SU-DHL-6 (cell line): ENCODE data around the gene MAML2.

Experiments
- H2AFZ ChIP-seq: fragments of 200-600 bp; sonication (generic); 2 replicates; pipeline ENCODE4 v1.6.1; 2014; ENCODE audit warnings: low read depth, mild to moderate bottlenecking, moderate library complexity, mixed read lengths, antibody characterized with exemption, low read length; ENCODE audit not compliant: severe bottlenecking
- H3F3A ChIP-seq: fragments of 200-600 bp; shearing (Covaris generic); 2 replicates; pipeline ENCODE4 v1.6.0; 2016; ENCODE audit warnings: antibody characterized with exemption, mild to moderate bottlenecking; ENCODE audit not compliant: insufficient read depth
- H3K27ac ChIP-seq: fragments of 200-600 bp; sonication (generic); 2 replicates; pipeline ENCODE4 v1.5.1; 2016; ENCODE audit warnings: low read depth, mild to moderate bottlenecking, low read length, moderate library complexity, mixed read lengths
- H3K27me3 ChIP-seq: fragments of 200-600 bp; sonication (generic), shearing (Covaris generic); 2 replicates; pipeline ENCODE4 v1.6.0; 2014; ENCODE audit warnings: mild to moderate bottlenecking, low read length
- H3K36me3 ChIP-seq: fragments of 200-600 bp; sonication (generic); 2 replicates; pipeline ENCODE4 v1.6.1; 2014; ENCODE audit warnings: mild to moderate bottlenecking, low read length, mixed read lengths
- H3K4me2 ChIP-seq: fragments of 300-600, 200-600 bp; shearing (Covaris generic), sonication (generic); 2 replicates; pipeline ENCODE4 v1.6.0; 2014; ENCODE audit warnings: low read length, low read depth, mild to moderate bottlenecking; ENCODE audit not compliant: poor library complexity, severe bottlenecking
- H3K4me3 ChIP-seq: fragments of 200-600 bp; sonication (generic); 2 replicates; pipeline ENCODE4 v1.5.1; 2014; ENCODE audit warnings: antibody characterized with exemption, low read length, mild to moderate bottlenecking, mixed read lengths; ENCODE audit not compliant: insufficient read depth, poor library complexity, severe bottlenecking
- H3K79me2 ChIP-seq: fragments of 200-600 bp; sonication (generic); 2 replicates; pipeline ENCODE4 v1.6.1; 2014; ENCODE audit warnings: mild to moderate bottlenecking, low read length, moderate library complexity; ENCODE audit not compliant: insufficient read depth
- H3K9ac ChIP-seq: fragments of 200-600 bp; sonication (generic); 2 replicates; pipeline ENCODE4 v1.7.0; 2014; ENCODE audit warnings: mild to moderate bottlenecking, low read length
- H3K9me2 ChIP-seq: fragments of 200-600 bp; sonication (generic); replicated peaks from 2 replicates; pipeline ENCODE4 v1.6.1; 2014; ENCODE audit warnings: low read length; ENCODE audit not compliant: insufficient read depth
- H3K9me3 ChIP-seq: fragments of 200-600 bp; sonication (generic); 2 replicates; pipeline ENCODE4 v1.6.1; 2014; ENCODE audit warnings: low read length, mixed read lengths; ENCODE audit not compliant: insufficient read depth
- H4K20me1 ChIP-seq: fragments of 200-600 bp; sonication (generic); 2 replicates; pipeline ENCODE4 v1.6.1; 2014; ENCODE audit warnings: low read depth, mild to moderate bottlenecking, antibody characterized with exemption, low read length, moderate library complexity, mixed read lengths
- EZH2phosphoT487 ChIP-seq: fragments of 200-600 bp; sonication (generic), shearing (Covaris generic); conservative IDR thresholded peaks from 2 replicates; pipeline ENCODE4 v1.6.1; 2018; ENCODE audit warnings: mild to moderate bottlenecking, antibody characterized with exemption, low read length, moderate library complexity, mixed read lengths
- TF ChIP-seq, protein P1 (sequence below): fragments of 200-600 bp; sonication (generic); IDR thresholded peaks from one replicate; pipeline ENCODE4 v1.5.1; 2017; ENCODE audit warnings: antibody characterized with exemption, mild to moderate bottlenecking, low read length, moderate library complexity; ENCODE audit not compliant: insufficient read depth, poor library complexity, severe bottlenecking

MAML2 gene

DNA sequence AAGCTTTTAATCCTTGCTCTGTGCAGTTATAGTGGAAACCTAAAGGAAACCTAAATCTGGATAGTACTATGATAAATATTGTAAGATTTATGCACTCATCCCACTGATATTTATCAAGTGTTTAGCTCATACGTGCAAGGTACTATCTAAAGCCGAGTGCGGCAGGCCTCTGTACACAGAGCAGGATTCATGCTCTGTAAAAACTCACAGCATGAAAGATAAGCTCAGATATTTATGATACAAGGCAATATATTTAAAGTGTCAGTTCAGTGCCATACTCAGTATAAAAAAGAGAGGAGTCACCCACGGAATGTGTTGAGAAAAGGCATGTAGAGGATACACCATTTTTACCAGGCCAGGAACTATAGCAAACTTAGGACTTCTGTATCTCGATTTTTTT is 66.2 kb downstream of the MAML2 start:
- Histone ChIP-seq H2AFZ (no peak overlapping the region), H3K4me2 (no peak overlapping the region), H3K4me3 (no peak overlapping the region), H3K36me3 (no peaks in the 10 kb centered on the region), H4K20me1 (no peaks in the 10 kb centered on the region), H3K79me2 (no peaks in the 10 kb centered on the region), H3K27ac (no peak overlapping the region), H3K9me2 (no peaks in the 10 kb centered on the region), H3F3A (no peaks in the 10 kb centered on the region), H3K27me3 (no peaks in the 10 kb centered on the region), H3K9ac (no peak overlapping the region), H3K9me3 (no peaks in the 10 kb centered on the region)
- no peak for TF ChIP-seq EZH2phosphoT487
- TF ChIP-seq, protein P1, sequence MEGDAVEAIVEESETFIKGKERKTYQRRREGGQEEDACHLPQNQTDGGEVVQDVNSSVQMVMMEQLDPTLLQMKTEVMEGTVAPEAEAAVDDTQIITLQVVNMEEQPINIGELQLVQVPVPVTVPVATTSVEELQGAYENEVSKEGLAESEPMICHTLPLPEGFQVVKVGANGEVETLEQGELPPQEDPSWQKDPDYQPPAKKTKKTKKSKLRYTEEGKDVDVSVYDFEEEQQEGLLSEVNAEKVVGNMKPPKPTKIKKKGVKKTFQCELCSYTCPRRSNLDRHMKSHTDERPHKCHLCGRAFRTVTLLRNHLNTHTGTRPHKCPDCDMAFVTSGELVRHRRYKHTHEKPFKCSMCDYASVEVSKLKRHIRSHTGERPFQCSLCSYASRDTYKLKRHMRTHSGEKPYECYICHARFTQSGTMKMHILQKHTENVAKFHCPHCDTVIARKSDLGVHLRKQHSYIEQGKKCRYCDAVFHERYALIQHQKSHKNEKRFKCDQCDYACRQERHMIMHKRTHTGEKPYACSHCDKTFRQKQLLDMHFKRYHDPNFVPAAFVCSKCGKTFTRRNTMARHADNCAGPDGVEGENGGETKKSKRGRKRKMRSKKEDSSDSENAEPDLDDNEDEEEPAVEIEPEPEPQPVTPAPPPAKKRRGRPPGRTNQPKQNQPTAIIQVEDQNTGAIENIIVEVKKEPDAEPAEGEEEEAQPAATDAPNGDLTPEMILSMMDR: no peak

DNA sequence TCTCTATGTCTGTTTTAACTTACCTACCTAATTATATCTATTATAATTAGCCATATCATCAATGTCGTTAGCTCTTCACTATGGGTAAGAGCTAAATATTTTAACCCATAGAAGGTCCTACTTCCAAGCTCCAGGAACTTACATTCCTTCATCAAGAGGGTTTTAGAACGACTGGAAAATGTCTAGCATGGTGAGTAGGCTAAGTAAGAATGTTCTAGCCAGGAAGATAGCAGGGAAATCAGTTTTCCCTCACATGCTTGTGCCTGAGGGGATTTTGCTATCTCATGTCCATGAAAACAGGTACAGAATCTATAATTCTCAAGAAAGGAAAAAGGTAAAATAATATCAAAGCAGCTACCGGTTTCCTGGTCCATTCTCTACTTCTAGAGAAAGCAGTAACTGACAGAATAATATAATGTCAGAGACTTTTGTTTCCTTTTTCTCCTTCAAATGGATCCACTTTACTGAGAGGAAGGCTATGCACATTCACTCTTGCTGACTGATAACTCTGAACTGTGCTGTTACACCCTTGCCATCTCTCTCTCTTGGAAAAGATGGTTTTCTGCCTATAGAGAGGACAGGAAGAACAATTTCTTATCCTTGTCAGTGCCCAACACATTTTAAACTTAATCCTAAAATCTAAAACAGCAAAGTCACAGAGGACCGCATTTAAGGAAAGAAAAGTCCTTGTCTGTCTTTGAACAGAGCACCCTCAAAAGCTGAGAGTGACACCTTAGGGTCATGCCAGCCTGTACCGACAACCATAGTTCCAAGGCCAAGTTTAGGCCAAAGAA is 67.0 kb downstream of the MAML2 start:
- TF ChIP-seq EZH2phosphoT487: no peak
- Histone ChIP-seq H4K20me1 (no peaks in the 10 kb centered on the region), H3K27ac (no peak overlapping the region), H3K36me3 (no peaks in the 10 kb centered on the region), H2AFZ (no peak overlapping the region), H3K27me3 (no peaks in the 10 kb centered on the region), H3K9ac (no peak overlapping the region), H3K79me2 (no peaks in the 10 kb centered on the region), H3K9me2 (no peaks in the 10 kb centered on the region), H3K4me2 (no peak overlapping the region), H3F3A (no peaks in the 10 kb centered on the region), H3K4me3 (no peak overlapping the region), H3K9me3 (no peaks in the 10 kb centered on the region)

DNA sequence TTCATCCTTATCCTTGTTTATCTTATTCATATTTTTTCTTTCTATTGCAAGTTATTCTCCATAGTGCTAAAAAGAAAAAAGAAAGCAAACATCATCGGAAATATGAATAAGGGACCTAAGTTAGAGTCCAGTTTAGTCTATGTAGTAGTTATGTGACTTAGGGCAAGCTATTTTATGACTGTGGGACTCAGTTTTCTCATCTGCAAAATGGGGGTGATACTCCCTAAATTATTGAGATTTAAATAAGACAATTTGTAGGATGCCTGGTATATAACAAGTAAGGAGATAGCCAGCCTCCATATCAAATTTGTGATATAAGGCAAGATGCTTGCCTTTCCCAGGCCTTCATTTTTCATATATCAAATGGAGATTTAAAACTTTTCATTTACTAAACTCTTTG is 69.5 kb downstream of the MAML2 start:
- TF ChIP-seq, protein P1: no peak
- TF ChIP-seq EZH2phosphoT487: no peak
- H3K36me3 ChIP-seq: no peaks in the 10 kb centered on the region
- no peaks in the 10 kb centered on the region for H3K9me3 ChIP-seq
- no peaks in the 10 kb centered on the region for H3K27me3 ChIP-seq
- no peaks in the 10 kb centered on the region for H4K20me1 ChIP-seq
- H3K27ac ChIP-seq: no peak overlapping the region
- no peaks in the 10 kb centered on the region for H3K79me2 ChIP-seq
- no peaks in the 10 kb centered on the region for H3K9me2 ChIP-seq
- H3K4me2 ChIP-seq: no peak overlapping the region
- H3K9ac ChIP-seq: no peak overlapping the region
- no peak overlapping the region for H3K4me3 ChIP-seq
- H2AFZ ChIP-seq: no peak overlapping the region
- no peaks in the 10 kb centered on the region for H3F3A ChIP-seq

DNA sequence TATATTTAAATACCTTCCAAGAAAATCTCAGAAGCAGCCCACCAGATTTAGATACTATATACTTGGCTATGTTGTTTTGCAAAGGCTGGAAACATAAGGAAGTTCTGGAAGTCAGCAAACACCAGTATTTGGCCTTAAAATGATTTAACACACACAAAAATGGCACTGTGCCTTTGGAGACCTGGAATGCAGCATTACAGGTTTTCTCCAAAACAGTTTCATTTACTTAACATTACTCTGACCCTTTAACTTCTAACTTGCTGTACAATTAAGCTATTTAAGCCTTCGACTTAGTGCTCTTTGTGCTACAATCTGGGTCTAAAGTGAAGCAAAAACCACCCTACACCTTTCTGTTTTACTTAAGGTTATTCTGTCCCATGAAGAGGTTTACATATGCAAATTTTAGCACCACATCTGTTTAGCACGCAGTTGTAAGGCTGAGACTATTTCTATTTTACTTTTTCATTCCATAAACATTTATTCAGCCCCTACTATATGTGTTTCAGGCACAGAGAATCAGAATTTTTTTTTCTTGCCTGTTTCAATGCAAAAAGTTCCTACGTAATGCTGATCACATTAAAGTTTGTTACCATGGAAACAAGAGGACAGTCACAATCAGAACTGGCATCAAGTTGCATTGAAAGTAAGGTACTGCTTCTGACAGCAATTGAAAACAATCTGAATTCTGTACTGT is 70.3 kb downstream of the MAML2 start:
- Histone ChIP-seq H3K27ac (no peak overlapping the region), H3K9me2 (no peaks in the 10 kb centered on the region), H3K79me2 (no peaks in the 10 kb centered on the region), H3K4me3 (no peak overlapping the region), H3K36me3 (no peaks in the 10 kb centered on the region), H3K9ac (no peak overlapping the region), H4K20me1 (no peaks in the 10 kb centered on the region), H2AFZ (no peak overlapping the region), H3K9me3 (no peaks in the 10 kb centered on the region), H3F3A (no peaks in the 10 kb centered on the region), H3K4me2 (no peak overlapping the region), H3K27me3 (no peaks in the 10 kb centered on the region)
- TF ChIP-seq EZH2phosphoT487: no peak
- TF ChIP-seq, protein P1: no peak
